Activated CD4-positive, CD25-positive, alpha-beta regulatory T cell treated with anti-CD3 and anti-CD28 coated beads, Interleukin-2, amount 50 U/mL, for 72 hours (primary cell): ENCODE measurements around the gene CADM3.

Experiments
- DNase-seq: peaks from one replicate; pipeline ENCODE4 v3.0.0; 2021

CADM3 gene

DNA sequence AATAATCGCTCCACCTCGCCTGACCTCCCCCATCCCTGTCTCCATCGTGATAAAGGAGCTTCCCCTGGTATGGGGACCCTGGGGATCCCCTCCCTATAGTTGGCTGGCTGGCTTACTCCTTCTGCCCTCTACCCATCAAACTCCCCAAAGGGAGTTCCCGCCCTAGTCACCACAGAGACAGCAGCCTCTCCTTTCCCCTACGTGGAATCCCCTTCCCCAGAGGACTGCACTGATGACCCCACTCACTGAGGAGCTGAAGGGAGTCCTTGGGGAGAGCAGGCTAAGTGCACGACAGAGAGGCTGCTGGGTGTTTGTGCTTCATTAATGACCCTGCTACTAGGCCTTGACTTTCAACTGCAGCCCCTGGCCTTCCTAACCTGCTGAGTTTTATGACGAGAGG is 1.9 kb downstream of the CADM3 start:
- DNase-seq: no peak

DNA sequence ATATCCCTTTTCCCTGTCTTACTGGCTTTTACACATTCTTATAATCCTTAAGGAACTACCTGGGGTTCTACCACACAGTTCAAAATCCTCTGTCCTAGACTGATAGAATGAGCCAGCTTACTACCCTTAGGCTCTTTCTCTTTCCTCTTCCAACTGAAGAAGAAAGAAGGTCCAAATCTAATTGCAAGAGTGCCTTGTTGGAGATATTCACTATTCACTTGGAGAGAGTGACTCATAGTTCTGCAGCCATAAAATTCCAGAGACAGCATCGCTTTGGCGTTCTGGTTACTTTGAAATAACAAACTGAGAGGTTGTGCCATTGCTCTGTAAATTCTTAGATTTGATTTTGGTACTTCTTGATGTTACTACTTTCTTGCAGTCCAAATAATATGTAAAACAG is 4.2 kb downstream of the CADM3 start:
- DNase-seq: no peak

DNA sequence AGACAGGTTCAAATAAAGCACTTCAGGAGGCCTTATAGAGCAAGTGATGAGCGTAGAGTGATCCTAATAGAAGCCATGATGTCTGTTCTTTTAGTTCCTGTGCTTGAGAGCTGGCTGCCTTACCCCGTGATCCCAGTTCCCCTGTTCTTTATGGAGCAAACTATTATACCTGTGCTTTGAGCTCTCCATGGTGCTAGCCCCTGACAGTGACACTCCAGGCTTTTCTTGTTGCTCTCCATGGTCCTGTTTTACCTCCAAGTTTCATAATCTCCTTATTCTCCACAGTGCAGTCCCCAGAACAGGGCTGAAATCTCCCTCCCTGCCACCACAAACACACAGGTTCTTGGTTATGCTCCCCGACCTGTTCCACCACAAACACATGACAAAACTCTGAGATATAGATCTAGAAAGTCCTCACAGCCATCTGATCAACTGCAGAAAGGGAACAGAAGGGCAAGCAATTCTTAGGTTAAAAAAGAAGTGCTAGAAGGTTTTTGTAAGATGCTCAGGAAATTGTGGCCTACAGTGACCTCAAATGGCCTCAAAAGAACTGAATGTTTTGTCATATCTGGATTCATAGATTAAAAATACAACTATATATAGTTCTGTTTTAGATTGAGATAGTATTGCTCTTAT is 6.0 kb downstream of the CADM3 start:
- DNase-seq: no peak

DNA sequence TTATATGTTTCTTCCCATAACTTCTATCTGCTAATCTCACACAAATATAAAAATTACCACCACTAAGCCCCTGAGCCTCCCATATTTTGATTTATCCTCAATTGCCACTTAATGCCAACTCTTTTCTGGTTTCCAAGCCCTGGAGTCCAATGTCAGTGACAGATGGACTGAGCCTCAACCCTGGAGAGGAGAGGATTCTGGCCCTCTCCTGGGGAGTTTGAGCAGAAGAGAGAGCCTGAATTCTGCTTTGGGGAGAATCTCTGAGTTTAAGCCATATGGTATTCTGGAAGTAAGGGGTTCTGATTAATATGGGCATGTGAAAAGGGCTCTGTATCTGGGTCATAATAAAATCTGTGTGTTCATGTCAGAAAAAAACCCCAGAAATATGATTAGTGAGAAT is 8.5 kb downstream of the CADM3 start:
- no peak for DNase-seq

DNA sequence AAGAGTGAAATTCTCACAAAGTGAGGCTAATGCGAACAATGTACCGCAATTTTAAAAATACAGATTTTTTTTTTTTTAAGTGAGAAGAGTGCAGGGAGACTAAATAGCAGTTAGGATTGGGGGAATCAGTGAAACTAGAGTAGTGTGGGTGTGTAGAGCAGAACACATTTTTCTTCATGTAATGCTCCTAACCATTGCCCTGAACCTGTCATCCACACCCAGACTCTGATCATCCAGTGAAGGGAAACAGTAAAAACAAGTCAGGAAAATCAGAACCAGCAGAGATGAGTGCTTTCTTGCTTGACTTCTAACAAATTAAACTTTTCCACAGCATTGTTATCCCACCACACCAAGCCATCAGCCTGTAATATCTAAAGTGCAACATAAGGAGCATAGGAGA is 9.1 kb downstream of the CADM3 start:
- no peak for DNase-seq

DNA sequence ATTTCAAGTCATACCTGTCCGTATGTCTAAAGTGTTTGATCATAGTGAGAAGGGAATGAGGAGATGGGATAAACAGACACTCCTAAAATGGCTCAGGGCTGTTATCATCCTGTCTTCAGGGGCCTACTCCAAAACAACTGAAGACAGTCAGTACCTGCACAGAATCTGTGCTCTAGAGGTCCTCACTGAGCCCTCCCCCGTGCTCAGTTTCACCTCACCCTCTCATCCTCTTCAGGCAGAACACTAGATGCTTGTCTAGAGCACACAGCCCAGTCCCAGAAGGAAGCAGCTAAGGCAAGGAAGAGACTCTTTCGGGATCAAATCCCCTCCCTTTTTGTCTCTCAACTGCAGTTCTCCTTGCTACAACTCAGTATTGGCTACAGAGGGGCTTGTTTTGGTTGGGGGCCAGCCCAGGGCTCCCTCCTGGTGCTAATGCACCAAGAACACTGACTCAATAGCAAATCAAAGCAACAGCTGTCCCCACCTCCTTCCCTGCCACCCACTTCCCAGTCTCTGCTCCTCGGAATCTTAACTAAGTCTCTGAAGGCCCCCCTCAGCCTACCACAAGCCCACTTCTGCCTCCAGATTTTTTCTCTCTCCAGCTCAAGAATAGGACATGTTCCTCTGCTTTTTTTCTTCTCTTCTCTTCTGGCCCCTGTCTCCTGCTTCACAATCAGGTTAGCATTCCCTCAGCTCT is 10.1 kb downstream of the CADM3 start:
- no peak for DNase-seq

DNA sequence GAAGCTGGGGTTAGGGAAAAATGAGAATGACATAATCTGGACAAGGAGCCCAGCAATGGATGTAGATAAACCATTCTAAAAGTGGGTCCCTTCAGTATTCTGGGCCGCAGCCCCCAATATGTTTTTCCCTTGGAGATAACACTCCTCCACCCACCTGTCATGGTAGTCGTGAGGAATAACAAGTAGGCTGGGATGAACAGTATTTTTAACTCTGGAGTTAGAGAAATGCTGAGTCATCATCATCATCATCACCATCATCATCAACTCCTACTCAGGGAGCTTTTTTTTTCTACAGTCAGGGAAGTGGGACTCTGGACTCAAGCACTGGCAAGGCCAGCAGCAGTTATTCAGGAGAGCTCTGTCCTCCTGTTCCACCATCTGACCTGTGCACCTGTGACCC is 12.8 kb downstream of the CADM3 start:
- DNase-seq: no peak

DNA sequence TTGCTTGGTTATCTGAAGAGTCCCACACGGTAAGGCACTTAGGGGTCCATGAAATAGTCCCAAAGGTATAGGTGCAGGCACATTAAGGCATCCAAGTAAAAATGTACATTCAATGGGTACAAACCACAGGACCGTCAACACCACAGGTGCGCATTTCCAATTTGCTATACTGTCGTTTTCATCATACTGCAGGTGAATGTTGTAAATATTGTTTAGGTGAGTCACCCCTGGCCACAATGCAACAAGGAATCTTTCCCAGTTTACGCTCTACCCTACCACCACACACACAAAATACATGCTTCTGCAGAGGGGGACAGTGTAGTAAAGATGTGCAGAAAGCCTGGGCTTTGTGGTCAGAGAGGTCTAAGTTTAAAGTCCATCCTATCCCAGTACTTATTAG is 13.7 kb downstream of the CADM3 start:
- no peak for DNase-seq

DNA sequence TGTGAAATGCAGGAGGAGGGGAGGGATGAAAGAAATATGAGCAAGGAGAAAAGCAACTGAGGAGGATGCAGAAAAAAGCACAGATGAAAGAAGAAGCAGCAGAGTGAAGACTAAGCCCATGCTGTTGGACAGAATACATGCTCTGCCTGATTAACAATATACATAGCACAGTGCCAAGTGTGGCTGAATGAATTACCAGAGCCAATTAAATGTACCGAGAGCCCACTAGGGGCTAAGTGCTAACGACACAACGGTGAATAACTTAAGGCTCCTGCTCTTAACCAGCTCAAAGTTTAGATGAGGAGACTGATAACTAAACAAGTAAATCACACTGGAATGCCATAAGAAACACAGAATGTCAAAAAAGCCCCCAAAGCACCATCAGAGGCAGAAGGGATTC is 15.6 kb downstream of the CADM3 start:
- no peak for DNase-seq

DNA sequence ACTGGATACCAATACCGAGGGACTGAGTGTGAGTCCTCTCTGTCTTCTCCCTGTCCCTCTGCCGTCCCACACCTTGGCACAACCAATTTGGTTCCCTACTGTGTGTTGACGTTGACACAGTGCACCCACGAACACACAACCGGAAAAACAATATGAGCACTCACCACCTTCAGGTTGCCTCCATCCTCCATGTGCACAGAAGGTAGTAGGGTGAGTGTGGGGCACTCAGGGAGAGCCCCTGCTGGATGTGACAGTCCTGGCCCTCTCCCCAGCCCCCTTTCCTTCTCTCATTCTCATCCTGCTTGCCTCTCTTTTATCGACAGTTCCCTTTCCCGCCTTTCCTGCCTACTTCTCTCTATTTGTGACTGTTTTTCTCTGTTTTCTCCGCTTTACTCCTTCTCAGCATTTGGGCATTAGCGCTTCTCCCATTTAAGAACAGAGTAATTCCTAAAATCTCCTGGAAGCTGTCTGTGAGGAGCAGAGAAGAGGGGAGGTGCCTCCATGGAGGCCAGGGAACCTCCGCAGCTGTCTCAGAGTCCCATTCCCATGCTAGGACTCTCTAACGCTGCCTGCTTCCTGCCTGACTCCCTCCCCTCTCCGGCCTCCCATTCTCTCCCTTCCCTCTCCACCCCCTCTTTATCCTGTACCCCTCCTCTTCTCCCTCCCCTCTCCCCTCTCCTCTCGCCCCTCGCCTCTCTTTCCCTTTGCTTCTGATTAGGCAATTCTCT is 16.4 kb downstream of the CADM3 start:
- DNase-seq: no peak

DNA sequence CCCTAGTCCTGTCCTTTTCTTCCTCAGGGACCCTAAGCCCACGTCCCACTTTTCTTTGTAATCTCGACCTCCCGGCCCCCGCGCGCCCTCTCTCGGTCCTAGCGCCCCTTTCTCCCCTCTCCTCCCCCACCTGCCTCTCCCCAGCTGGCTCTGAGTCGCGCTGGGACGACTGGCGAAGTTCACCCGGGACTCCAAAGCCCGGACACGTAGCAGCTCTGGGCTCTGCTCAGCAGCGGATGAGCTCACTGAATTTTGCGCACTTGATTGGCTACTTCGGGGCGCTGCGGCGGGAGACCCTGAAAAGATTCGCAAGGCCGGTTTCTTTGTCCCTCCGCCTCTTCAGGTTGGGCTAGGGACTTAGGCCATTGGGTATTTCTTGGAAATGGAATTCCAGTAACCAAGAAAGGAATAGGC is 17.0 kb downstream of the CADM3 start:
- no peak for DNase-seq

DNA sequence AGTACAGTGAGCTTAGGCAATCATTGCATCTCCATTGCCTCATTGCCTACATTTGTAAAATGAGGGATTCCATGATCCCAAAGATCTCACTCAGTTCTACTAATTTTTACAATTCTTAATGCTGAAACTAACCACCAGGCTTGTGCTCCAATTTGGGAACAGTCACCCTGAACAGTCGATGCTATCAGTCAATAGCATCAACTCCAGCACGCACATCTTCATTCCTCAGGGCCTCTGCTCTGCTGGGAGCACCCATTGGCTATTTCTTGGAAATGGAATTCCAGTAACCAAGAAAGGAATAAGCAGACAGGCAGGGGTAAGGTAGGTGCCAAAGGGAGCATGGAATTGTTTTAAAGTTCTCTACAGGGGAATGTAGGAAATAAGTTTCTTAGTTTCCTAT is 19.0 kb downstream of the CADM3 start:
- no peak for DNase-seq

DNA sequence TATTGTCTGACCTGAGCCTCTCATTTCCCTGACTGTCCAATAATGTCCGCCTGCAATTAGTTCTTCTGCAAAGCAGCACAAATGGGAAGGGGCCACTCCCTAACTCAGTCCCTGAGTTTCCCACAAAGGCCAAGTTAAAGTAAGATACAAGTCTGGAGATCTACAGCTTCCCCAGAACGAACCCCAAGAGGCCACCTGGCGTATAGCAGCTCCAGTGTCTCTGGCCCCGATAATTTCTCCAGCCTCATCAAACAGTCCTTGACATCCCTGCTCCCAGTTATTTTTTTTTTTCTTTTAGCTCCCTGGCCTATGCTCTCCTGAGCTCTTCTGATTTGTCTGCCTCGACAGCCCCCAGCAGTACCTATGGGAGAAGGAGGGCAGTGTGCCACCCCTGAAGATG is 25.1 kb downstream of the CADM3 start:
- DNase-seq: no peak

DNA sequence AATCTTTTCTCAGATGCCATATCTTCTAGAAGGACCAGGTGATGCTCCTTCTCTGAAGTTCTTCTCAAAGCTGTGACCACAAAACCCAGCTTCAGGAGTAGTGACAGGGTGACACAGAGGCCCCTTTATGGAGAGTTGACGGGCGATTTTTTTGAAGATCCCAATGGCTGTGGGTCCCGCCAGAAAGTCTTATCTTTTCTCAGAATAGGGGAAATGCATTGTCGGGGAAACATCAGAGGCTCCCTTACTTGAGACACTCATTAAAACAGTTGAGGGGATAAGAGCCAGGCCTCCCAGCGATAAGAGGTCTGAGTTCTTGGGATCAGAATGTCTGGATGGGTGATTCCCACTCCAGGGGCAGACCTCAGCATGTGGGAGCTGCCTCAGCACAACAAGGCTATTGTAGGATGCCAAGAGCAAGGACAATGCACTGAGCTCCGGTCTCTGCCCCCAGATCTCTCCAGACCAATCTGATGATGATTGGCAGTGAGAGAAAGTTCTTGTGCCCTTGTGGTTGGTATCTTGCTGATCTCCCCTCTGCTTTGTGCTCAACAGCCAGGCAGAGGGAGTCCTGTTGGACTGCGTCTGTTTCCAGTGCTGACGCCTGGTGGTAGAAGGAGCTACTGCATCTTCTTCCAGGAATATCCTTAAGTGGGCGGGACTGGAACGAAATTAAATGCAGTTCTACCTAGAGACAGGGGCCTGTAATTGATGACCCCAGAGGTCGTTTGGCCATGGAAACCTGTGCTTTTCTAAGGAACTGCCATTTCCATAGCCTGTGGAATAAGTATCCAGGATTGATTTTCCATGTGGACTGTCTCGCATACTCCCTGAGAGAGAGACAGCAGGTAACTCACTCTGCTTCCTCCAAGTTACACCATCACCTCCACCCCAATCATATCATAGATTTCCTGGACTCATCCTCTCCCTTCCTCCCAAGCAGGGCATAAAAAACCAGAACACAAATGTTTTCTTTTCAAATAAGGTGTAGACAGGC is 26.4 kb downstream of the CADM3 start:
- peak; percentile 44 for DNase-seq

DNA sequence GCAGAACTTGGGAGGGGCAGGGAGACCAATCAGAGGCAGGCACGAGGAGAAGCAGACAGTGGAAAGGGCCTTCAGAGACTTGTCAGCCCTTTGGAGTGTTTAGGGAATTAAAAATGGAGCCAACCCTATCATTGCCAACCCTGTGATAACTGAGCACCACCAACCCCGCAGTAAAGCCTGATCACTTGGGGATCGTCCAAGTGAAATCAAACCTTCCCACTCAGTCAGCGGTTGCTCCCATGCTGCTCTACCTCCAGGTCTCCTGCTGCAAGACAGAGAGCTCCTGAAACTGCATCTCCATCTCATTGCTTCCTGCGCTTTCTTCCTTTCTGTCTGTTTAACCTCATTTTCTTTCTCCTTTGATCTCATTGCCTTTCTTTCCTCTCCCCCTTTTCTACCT is 28.5 kb downstream of the CADM3 start:
- no peak for DNase-seq

DNA sequence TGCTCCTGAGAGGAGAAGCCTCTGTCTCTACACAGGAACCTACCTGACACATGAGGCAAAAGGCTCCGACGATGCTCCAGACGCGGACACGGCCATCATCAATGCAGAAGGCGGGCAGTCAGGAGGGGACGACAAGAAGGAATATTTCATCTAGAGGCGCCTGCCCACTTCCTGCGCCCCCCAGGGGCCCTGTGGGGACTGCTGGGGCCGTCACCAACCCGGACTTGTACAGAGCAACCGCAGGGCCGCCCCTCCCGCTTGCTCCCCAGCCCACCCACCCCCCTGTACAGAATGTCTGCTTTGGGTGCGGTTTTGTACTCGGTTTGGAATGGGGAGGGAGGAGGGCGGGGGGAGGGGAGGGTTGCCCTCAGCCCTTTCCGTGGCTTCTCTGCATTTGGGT is 29.4 kb downstream of the CADM3 start:
- no peak for DNase-seq

DNA sequence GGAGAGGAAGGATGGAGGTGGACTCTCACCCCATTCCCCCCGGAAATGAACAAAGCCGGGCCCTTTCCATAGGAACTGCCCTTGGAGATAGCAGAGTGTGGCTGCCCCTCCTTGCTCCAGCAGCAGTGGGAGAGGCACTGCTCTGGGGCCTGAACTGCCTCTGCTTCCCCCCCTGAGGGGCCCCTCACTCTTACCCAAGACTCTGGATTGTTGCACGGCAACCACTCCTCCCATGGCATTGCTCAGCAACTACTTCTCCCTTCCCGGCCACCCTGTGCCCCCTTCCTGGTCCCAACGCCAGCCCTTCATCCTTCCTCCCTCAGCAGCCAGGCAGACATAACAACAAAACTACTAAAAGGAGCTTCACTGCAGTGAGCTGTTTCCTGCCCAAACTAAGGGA is 30.2 kb downstream of the CADM3 start:
- DNase-seq: no peak

DNA sequence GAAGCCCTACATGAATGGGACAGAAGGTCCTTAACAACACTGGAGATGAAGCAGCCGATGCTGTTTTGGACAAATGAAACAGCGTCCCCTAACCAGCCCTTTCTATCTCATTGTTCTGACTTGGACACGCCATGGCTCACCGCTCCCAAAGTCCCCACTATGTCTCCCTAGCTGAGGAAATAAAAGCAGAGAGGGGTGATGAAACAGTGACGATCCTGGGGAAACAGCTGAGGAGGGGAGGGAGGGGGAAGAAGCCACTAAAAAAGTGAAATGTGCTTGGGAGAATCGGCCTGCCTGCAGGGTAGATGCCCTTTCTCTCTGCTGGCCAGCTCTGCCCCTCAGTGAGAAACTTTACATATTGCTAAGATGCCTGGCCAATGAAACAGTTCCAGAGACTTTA is 32.2 kb downstream of the CADM3 start:
- no peak for DNase-seq

DNA sequence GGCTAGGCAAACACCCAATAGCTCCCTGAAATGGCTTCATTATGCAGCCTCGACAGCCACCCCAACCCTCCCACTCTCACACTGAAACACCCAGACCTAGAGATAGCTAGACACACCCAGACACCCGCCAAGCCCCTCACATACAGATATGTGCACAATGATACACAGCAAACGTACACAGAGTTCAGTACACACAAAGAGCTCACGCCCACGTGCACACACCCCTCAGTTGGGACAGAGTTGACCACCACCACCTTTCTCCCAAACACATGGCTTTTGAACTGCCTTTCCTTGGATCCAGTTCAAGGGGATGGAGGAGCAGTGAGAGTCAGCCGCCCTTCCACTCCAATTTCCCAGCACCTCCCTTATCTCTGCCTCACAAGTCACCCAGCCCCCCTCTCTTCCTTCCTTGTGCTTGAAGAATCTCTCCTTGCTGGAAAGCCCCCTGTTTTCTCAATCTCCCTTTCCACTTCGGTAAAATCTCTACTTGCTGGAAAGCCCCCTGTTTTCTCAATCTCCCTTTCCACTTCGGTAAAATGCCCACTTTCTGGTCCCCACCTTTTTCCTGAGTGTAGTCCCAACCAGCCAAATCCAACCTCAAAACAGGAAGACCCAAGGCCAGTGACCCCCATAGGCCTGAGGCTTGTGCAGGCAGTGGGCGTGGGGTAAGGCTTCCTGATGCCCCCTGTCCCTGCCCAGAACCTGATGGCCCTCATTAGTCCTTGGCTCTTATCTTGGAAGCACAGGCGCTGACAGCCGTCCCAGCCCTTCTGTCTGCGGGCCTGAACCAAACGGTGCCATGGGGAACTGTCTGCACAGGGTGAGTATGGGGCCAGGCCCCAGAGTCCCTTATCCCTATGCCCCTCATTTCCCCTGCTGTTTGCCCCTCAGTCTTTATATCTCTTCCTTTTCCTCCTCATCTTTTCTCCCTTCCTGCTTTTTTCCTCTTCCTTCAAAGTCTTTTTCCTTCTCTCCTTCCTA is 33.0 kb downstream of the CADM3 start, which contains the start of gene ACKR1:
TSS of gene ACKR1 (plus strand) at position 715 of the 981 bp plus-strand sequence. CDS start at position 800, 85 bp downstream.
- DNase-seq: no peak

DNA sequence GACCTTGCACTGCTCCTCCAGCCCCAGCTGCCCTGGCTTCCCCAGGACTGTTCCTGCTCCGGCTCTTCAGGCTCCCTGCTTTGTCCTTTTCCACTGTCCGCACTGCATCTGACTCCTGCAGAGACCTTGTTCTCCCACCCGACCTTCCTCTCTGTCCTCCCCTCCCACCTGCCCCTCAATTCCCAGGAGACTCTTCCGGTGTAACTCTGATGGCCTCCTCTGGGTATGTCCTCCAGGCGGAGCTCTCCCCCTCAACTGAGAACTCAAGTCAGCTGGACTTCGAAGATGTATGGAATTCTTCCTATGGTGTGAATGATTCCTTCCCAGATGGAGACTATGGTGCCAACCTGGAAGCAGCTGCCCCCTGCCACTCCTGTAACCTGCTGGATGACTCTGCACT is 33.8 kb downstream of the CADM3 start:
- DNase-seq: no peak

DNA sequence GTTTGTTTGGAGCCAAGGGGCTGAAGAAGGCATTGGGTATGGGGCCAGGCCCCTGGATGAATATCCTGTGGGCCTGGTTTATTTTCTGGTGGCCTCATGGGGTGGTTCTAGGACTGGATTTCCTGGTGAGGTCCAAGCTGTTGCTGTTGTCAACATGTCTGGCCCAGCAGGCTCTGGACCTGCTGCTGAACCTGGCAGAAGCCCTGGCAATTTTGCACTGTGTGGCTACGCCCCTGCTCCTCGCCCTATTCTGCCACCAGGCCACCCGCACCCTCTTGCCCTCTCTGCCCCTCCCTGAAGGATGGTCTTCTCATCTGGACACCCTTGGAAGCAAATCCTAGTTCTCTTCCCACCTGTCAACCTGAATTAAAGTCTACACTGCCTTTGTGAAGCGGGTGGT is 34.7 kb downstream of the CADM3 start:
- DNase-seq: no peak

DNA sequence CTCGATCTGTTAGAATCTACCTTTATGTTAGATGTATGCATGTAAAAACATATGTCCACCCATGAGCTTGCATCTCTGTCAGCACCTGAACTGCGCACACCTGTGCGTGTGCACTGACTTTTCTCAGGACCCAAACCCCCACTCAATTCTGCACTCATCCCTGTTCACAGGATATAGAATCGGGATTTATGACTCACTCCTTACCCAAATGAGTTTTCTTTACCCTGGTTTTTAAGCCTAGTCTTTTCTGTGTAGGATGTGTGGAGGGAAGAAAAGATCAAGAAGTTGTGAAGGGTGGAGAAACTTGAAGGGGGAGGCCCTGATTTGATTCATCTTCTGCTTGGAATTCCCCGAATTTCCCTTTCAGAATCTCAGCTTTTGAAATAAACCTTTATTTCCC is 35.7 kb downstream of the CADM3 start:
- DNase-seq: no peak
